CD4-positive, alpha-beta memory T cell (primary cell): Measurements from ENCODE around the gene GJB2. TPM values are rescaled to one million over a fixed set of nuclear protein-coding genes. Genes with fewer than 3 reads are reported as not detected.

Source experiments
- CTCF ChIA-PET: fragments of 350-600 bp; sonication (Branson Sonifier 250); formaldehyde crosslinking; loops from one replicate; lab custom pipeline; 2021; ENCODE audit warnings: inconsistent platforms; ENCODE audit not compliant: partially characterized antibody; lab: Charles Lee
- POLR2A ChIA-PET: fragments of 350-600 bp; sonication (Branson Sonifier 250); formaldehyde crosslinking; loops from one replicate; lab custom pipeline; 2021; ENCODE audit not compliant: partially characterized antibody; lab: Charles Lee
- DNase-seq, 5 donors: peaks; one replicate each; pipeline versions ENCODE4 v3.0.0 to v3.0.0-alpha.2; 2020 to 2022; ENCODE audit warnings: mixed read lengths in 1 of 5
- H3K27ac ChIP-seq: one replicate; pipeline ENCODE4 v1.7.0; 2013; ENCODE audit warnings: low read depth, low read length
- H3K27me3 ChIP-seq: 2 replicates; pipeline ENCODE4 v1.7.0; 2013; ENCODE audit warnings: mild to moderate bottlenecking, low read length, moderate library complexity; ENCODE audit not compliant: insufficient read depth
- H3K36me3 ChIP-seq: 2 replicates; pipeline ENCODE4 v1.7.0; 2013; ENCODE audit warnings: mild to moderate bottlenecking, low read length, moderate library complexity; ENCODE audit not compliant: insufficient read depth
- H3K4me1 ChIP-seq: 2 replicates; pipeline ENCODE4 v1.7.0; 2013; ENCODE audit warnings: mild to moderate bottlenecking, low read length, moderate library complexity; ENCODE audit not compliant: insufficient read depth
- H3K4me3 ChIP-seq, 2 donors: one replicate each; pipeline ENCODE4 v1.7.0; 2013; ENCODE audit warnings: low read length in 2 of 2, mild to moderate bottlenecking in 1 of 2
- H3K9me3 ChIP-seq, 2 donors: one replicate each; pipeline ENCODE4 v1.7.0; 2013; ENCODE audit warnings: low read length in 2 of 2, control low read depth in 1 of 2; ENCODE audit not compliant: control insufficient read depth in 1 of 2
- H3K27ac Mint-ChIP-seq, 7 donors: one replicate each; pipeline ENCODE4 v1.8.0; 2020 to 2021; ENCODE audit warnings: mixed read lengths in 7 of 7, mild to moderate bottlenecking in 6 of 7, inconsistent platforms in 3 of 7, moderate library complexity in 3 of 7
- H3K27me3 Mint-ChIP-seq, 2 donors: one replicate each; pipeline ENCODE4 v1.8.0; 2020 to 2021; ENCODE audit warnings: mixed read lengths in 2 of 2
- H3K36me3 Mint-ChIP-seq, 2 donors: one replicate each; pipeline ENCODE4 v1.8.0; 2020 to 2021; ENCODE audit warnings: mixed read lengths in 2 of 2, inconsistent platforms in 1 of 2, mild to moderate bottlenecking in 1 of 2
- H3K4me1 Mint-ChIP-seq, 4 donors: one replicate each; pipeline ENCODE4 v1.8.0; 2020 to 2021; ENCODE audit warnings: mixed read lengths in 4 of 4, mild to moderate bottlenecking in 1 of 4
- H3K4me3 Mint-ChIP-seq, 8 donors: one replicate each; pipeline ENCODE4 v1.8.0; 2020 to 2021; ENCODE audit warnings: mixed read lengths in 8 of 8, mild to moderate bottlenecking in 7 of 8, moderate library complexity in 6 of 8, inconsistent platforms in 3 of 8
- H3K9me3 Mint-ChIP-seq, 8 donors: one replicate each; pipeline ENCODE4 v1.8.0; 2020 to 2021; ENCODE audit warnings: mixed read lengths in 8 of 8, mild to moderate bottlenecking in 5 of 8, inconsistent platforms in 3 of 8, moderate library complexity in 1 of 8
- intact Hi-C: fragments of 100-400 bp; cut with micrococcal nuclease; formaldehyde crosslinking; loops from one replicate; pipeline ENCODE4 v1.15.1; 2023
- polyA plus RNA-seq, 2 donors: library from polyadenylated mRNA; unstranded; fragments of 300-500 nt; fragmentation: Illumina TruSeq; gene quantifications; one replicate each; pipeline ENCODE4 v1.2.3, GENCODE V29; 2021
- total RNA-seq, 2 experiments: library from RNA; stranded (reverse); gene quantifications; one replicate each; pipeline ENCODE4 v1.2.3, GENCODE V29; 2021

GJB2 gene
- total and polyA plus RNA-seq, 4 experiments from 2014 or later, result not detected

GRCh38 chr13:20227730-20228129 lies 35.0 kb upstream of the GJB2 start:
- intact Hi-C loops, result no loop called here
- H3K27ac ChIP-seq, result no peak overlapping the region
- Mint-ChIP-seq H3K36me3 (no peaks in the 10 kb centered on the region), H3K4me1 (peaks cover 3 to 12% (median 6%) of the 10 kb centered on the region in 4 donors), H3K27me3 (peaks cover 8 to 24% of the 10 kb centered on the region in 2 donors), H3K4me3 (no peak overlapping the region), H3K27ac (no peak overlapping the region), H3K9me3 (no peaks in the 10 kb centered on the region)
- H3K4me3 ChIP-seq, result no peak overlapping the region
- peaks cover under 1% of the 10 kb centered on the region for H3K27me3 ChIP-seq
- no peak for DNase-seq
- H3K9me3 ChIP-seq, result no peaks in the 10 kb centered on the region
- POLR2A ChIA-PET, result no interaction called here
- no peaks in the 10 kb centered on the region for H3K36me3 ChIP-seq
- CTCF ChIA-PET, result interaction anchor here (0.7 to 1.1 kb wide), 3 partner anchors 19 to 269 kb away, joined by 3 read pairs; no protein-coding TSS in a partner anchor
- peaks cover 11% of the 10 kb centered on the region for H3K4me1 ChIP-seq

- no peak overlapping the region for H3K27ac Mint-ChIP-seq
- no peak overlapping the region for H3K4me3 ChIP-seq
- DNase-seq, result no peak
- no peak overlapping the region for H3K27ac ChIP-seq
- no peaks in the 10 kb centered on the region for H3K9me3 ChIP-seq
- intact Hi-C loops, result no loop called here
- H3K4me3 Mint-ChIP-seq, result no peak overlapping the region
- peaks cover 8 to 26% of the 10 kb centered on the region in 2 donors for H3K27me3 Mint-ChIP-seq
- no peaks in the 10 kb centered on the region for H3K9me3 Mint-ChIP-seq
- no peaks in the 10 kb centered on the region for H3K36me3 ChIP-seq
- no peaks in the 10 kb centered on the region for H3K27me3 ChIP-seq
- H3K36me3 Mint-ChIP-seq, result no peaks in the 10 kb centered on the region
- ChIA-PET CTCF (interaction anchor here (1.1 kb wide), 1 partner anchor 270 kb away, joined by 3 read pairs; no protein-coding TSS in a partner anchor), POLR2A (no interaction called here)
- H3K4me1 Mint-ChIP-seq, result peaks cover 3 to 10% (median 6%) of the 10 kb centered on the region in 4 donors
- H3K4me1 ChIP-seq, result peaks cover 7% of the 10 kb centered on the region
These were observed 34.5 kb upstream of the GJB2 start for GRCh38 chr13:20227288-20227687.

DNA sequence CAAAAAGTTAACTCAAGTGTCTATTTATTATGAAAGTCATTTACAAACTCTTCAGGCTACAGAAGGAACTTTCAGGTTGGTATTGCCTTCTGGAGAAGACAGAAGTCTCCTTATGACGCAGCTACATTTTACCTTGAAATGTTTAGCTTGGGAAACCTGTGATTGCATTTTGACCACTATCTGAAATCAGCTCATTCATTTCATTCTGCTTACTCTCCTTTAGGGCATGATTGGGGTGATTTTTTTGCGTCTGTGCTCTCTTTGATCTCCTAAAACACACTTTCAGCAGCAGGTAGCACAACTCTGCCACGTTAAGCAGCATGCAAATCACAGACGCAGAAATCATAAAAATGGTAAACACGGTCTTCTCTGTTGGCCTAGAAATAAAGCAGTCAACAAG lies 29.8 kb upstream of the GJB2 start:
- Histone ChIP-seq H3K4me3 (no peak overlapping the region), H3K27me3 (no peaks in the 10 kb centered on the region), H3K36me3 (no peaks in the 10 kb centered on the region), H3K9me3 (no peaks in the 10 kb centered on the region), H3K27ac (no peak overlapping the region), H3K4me1 (peaks cover 5% of the 10 kb centered on the region)
- no peak for DNase-seq
- POLR2A ChIA-PET, result no interaction called here
- peaks cover 4 to 11% (median 5%) of the 10 kb centered on the region in 4 donors for H3K4me1 Mint-ChIP-seq
- peaks cover 4 to 12% of the 10 kb centered on the region in 2 donors for H3K27me3 Mint-ChIP-seq
- no peaks in the 10 kb centered on the region for H3K36me3 Mint-ChIP-seq
- intact Hi-C loops, result no loop called here
- no peak overlapping the region for H3K4me3 Mint-ChIP-seq
- CTCF ChIA-PET, result no interaction called here
- H3K9me3 Mint-ChIP-seq, result no peaks in the 10 kb centered on the region
- no peak overlapping the region for H3K27ac Mint-ChIP-seq

GRCh38 chr13:20221772-20222171 lies 29.0 kb upstream of the GJB2 start:
- H3K27ac ChIP-seq, result no peak overlapping the region
- no peaks in the 10 kb centered on the region for H3K27me3 ChIP-seq
- H3K9me3 ChIP-seq, result no peaks in the 10 kb centered on the region
- no peak overlapping the region for H3K27ac Mint-ChIP-seq
- peaks cover 5% of the 10 kb centered on the region for H3K4me1 ChIP-seq
- H3K36me3 Mint-ChIP-seq, result no peaks in the 10 kb centered on the region
- ChIA-PET CTCF (no interaction called here), POLR2A (no interaction called here)
- H3K4me1 Mint-ChIP-seq, result peaks cover 4 to 11% (median 5%) of the 10 kb centered on the region in 4 donors
- no peaks in the 10 kb centered on the region for H3K36me3 ChIP-seq
- H3K4me3 Mint-ChIP-seq, result no peak overlapping the region
- H3K4me3 ChIP-seq, result no peak overlapping the region
- H3K27me3 Mint-ChIP-seq, result peaks cover 4 to 7% of the 10 kb centered on the region in 2 donors
- intact Hi-C loops, result no loop called here
- no peaks in the 10 kb centered on the region for H3K9me3 Mint-ChIP-seq
- DNase-seq, result no peak

- Histone ChIP-seq H3K4me3 (no peak overlapping the region), H3K36me3 (no peaks in the 10 kb centered on the region), H3K27ac (no peak overlapping the region), H3K27me3 (no peaks in the 10 kb centered on the region), H3K9me3 (no peaks in the 10 kb centered on the region), H3K4me1 (peaks cover 5% of the 10 kb centered on the region)
- Mint-ChIP-seq H3K4me1 (peaks cover 4 to 11% (median 5%) of the 10 kb centered on the region in 4 donors), H3K36me3 (no peaks in the 10 kb centered on the region), H3K4me3 (peak overlapping the region in 3 of 8 donors; percentile 37 to 41 (median 41)), H3K27me3 (peaks cover 0 to 7% of the 10 kb centered on the region in 2 donors), H3K27ac (peak overlapping the region in 2 of 7 donors; percentile 34 to 36), H3K9me3 (no peaks in the 10 kb centered on the region)
- CTCF ChIA-PET, result no interaction called here
- POLR2A ChIA-PET, result no interaction called here
- intact Hi-C loops, result no loop called here
- DNase-seq, result no peak
These were observed 26.8 kb upstream of the GJB2 start for GRCh38 chr13:20219577-20219976.

GRCh38 chr13:20217168-20217567 lies 24.4 kb upstream of the GJB2 start:
- Mint-ChIP-seq H3K4me1 (peaks cover 4 to 11% (median 5%) of the 10 kb centered on the region in 4 donors), H3K27ac (no peak overlapping the region), H3K27me3 (peaks cover 3% of the 10 kb centered on the region in 2 donors), H3K4me3 (no peak overlapping the region), H3K9me3 (peaks cover 0 to 6% (median 2%) of the 10 kb centered on the region in 8 donors), H3K36me3 (no peaks in the 10 kb centered on the region)
- no peaks in the 10 kb centered on the region for H3K9me3 ChIP-seq
- H3K27me3 ChIP-seq, result no peaks in the 10 kb centered on the region
- H3K27ac ChIP-seq, result no peak overlapping the region
- no peak overlapping the region for H3K4me3 ChIP-seq
- DNase-seq, result no peak
- ChIA-PET POLR2A (no interaction called here), CTCF (no interaction called here)
- no peaks in the 10 kb centered on the region for H3K36me3 ChIP-seq
- intact Hi-C loops, result no loop called here
- peaks cover 5% of the 10 kb centered on the region for H3K4me1 ChIP-seq

DNA sequence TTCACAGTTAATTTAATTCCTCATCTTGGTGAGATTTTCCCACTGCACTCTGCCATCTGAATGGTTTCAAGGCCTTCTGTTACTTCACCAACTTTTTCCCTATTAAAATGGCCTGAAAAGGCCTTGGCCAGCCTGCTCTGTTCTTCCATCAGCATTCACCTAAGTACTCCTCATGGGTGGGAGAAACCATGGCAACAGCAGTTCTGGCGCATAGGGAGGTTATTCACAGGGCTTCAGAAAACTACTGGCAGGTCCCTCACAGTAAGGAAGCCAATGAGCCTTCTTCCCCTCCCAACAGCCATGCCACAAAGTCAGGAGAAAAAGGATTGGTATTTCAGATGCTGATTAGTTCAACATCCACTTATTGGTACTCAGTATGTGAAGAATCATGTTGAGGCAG lies 17.2 kb upstream of the GJB2 start:
- Mint-ChIP-seq H3K4me3 (no peak overlapping the region), H3K4me1 (no peaks in the 10 kb centered on the region), H3K36me3 (no peaks in the 10 kb centered on the region), H3K27ac (no peak overlapping the region), H3K9me3 (peaks cover 0 to 7% (median 2%) of the 10 kb centered on the region in 8 donors), H3K27me3 (peaks cover 13 to 20% of the 10 kb centered on the region in 2 donors)
- Histone ChIP-seq H3K36me3 (no peaks in the 10 kb centered on the region), H3K27ac (no peak overlapping the region), H3K27me3 (no peaks in the 10 kb centered on the region), H3K4me3 (no peak overlapping the region), H3K9me3 (no peaks in the 10 kb centered on the region), H3K4me1 (no peaks in the 10 kb centered on the region)
- DNase-seq, result no peak
- POLR2A ChIA-PET, result no interaction called here
- CTCF ChIA-PET, result no interaction called here
- intact Hi-C loops, result no loop called here
